HepG2 (cell line): ENCODE data around the gene HEXIM1. TPM values are rescaled to one million over a fixed set of nuclear protein-coding genes. Genes with fewer than 3 reads are reported as not detected.
A peak's percentile ranks its signal among the peaks of the same experiment; 100 is the strongest.

ENCODE experiments used
- ATRX ChIP-seq: sonication (generic); formaldehyde crosslinking; IDR thresholded peaks from 2 replicates; pipeline ENCODE4 v1.4.0; 2020; ENCODE audit warnings: missing genetic modification reagents, borderline replicate concordance
- CREBL2 ChIP-seq: sonication (generic); formaldehyde crosslinking; IDR thresholded peaks from 2 replicates; pipeline ENCODE4 v1.8.1; 2023; ENCODE audit warnings: missing genetic modification reagents, mild to moderate bottlenecking, borderline replicate concordance
- FOXJ3 ChIP-seq: sonication (generic); formaldehyde crosslinking; IDR thresholded peaks from 2 replicates; pipeline ENCODE4 v1.4.0; 2020; ENCODE audit warnings: missing genetic modification reagents, mild to moderate bottlenecking, borderline replicate concordance
- HHEX ChIP-seq: IDR thresholded peaks from 2 replicates; pipeline ENCODE4 v1.6.1; 2016; ENCODE audit warnings: control low read depth
- MAF1 ChIP-seq: sonication (generic); formaldehyde crosslinking; IDR thresholded peaks from 2 replicates; pipeline ENCODE4 v1.5.0; 2020; ENCODE audit warnings: missing genetic modification reagents, borderline replicate concordance
- POLR2AphosphoS2 ChIP-seq: IDR thresholded peaks from 2 replicates; pipeline ENCODE4 v1.6.1; 2011; ENCODE audit warnings: low read depth, low read length, improper control_type of control experiment
- ZNF335 ChIP-seq: sonication (generic); formaldehyde crosslinking; IDR thresholded peaks from 2 replicates; pipeline ENCODE4 v1.4.0; 2020; ENCODE audit warnings: missing genetic modification reagents
- ZNF382 ChIP-seq: sonication (generic); formaldehyde crosslinking; IDR thresholded peaks from 2 replicates; pipeline ENCODE4 v1.5.0; 2020; ENCODE audit warnings: missing genetic modification reagents, mild to moderate bottlenecking, borderline replicate concordance
- ZNF383 ChIP-seq: sonication (generic); formaldehyde crosslinking; IDR thresholded peaks from 2 replicates; pipeline ENCODE4 v1.4.0; 2020; ENCODE audit warnings: missing genetic modification reagents, mild to moderate bottlenecking, borderline replicate concordance
- ZNF737 ChIP-seq: sonication (generic); formaldehyde crosslinking; IDR thresholded peaks from 2 replicates; pipeline ENCODE4 v1.5.0; 2020; ENCODE audit warnings: missing genetic modification reagents, mild to moderate bottlenecking, borderline replicate concordance
- polyA plus RNA-seq, 8 experiments: library from polyadenylated mRNA; depleted of rRNA in 3 of 8; stranded (reverse) in 7 of 8; unstranded in 1 of 8; fragments of >200 nt; fragmentation: Illumina TruSeq in 4 of 8; extraction: Trizol in 4 of 8; gene quantifications; 2 replicates each; pipeline versions ENCODE4 v1.2.1 to v1.2.3, GENCODE V29; 2011 to 2016; ENCODE audit warnings: low read depth in 4 of 8, missing spikeins in 1 of 8, mixed read lengths in 1 of 8; ENCODE audit not compliant: insufficient read depth in 1 of 8
- total RNA-seq, 5 experiments: library from RNA; depleted of rRNA; stranded (reverse); fragments of >200 nt; fragmentation: Illumina TruSeq; extraction: Trizol; gene quantifications; 2 replicates each; pipeline ENCODE4 v1.2.3, GENCODE V29; 2016; ENCODE audit warnings: low read depth in 1 of 5
- TF ChIP-seq, protein P1 (sequence below), 2 experiments: fragments of 450-650 bp in 1 of 2; sonication (generic) in 1 of 2; formaldehyde crosslinking in 1 of 2; IDR thresholded peaks; 2 replicates each; pipeline versions ENCODE4 v1.6.1 to v1.8.0; 2016 to 2022; ENCODE audit warnings: antibody characterized with exemption in 1 of 2, mild to moderate bottlenecking in 1 of 2, missing genetic modification reagents in 1 of 2
- TF ChIP-seq, protein P2 (sequence below): sonication (generic); formaldehyde crosslinking; IDR thresholded peaks from 2 replicates; pipeline ENCODE4 v1.9.0; 2022; ENCODE audit warnings: low read depth, missing genetic modification reagents
- TF ChIP-seq, protein P3 (sequence below): sonication (generic); formaldehyde crosslinking; conservative IDR thresholded peaks from 2 replicates; pipeline ENCODE4 v1.5.0; 2020; ENCODE audit warnings: missing genetic modification reagents

HEXIM1 gene
- total and polyA plus RNA-seq, 2 of the 13 experiments (the other 11 are each of a cell fraction or from before 2014, with no cell fraction given): 10.5 to 16.6 TPM

- TF ChIP-seq, protein P1, sequence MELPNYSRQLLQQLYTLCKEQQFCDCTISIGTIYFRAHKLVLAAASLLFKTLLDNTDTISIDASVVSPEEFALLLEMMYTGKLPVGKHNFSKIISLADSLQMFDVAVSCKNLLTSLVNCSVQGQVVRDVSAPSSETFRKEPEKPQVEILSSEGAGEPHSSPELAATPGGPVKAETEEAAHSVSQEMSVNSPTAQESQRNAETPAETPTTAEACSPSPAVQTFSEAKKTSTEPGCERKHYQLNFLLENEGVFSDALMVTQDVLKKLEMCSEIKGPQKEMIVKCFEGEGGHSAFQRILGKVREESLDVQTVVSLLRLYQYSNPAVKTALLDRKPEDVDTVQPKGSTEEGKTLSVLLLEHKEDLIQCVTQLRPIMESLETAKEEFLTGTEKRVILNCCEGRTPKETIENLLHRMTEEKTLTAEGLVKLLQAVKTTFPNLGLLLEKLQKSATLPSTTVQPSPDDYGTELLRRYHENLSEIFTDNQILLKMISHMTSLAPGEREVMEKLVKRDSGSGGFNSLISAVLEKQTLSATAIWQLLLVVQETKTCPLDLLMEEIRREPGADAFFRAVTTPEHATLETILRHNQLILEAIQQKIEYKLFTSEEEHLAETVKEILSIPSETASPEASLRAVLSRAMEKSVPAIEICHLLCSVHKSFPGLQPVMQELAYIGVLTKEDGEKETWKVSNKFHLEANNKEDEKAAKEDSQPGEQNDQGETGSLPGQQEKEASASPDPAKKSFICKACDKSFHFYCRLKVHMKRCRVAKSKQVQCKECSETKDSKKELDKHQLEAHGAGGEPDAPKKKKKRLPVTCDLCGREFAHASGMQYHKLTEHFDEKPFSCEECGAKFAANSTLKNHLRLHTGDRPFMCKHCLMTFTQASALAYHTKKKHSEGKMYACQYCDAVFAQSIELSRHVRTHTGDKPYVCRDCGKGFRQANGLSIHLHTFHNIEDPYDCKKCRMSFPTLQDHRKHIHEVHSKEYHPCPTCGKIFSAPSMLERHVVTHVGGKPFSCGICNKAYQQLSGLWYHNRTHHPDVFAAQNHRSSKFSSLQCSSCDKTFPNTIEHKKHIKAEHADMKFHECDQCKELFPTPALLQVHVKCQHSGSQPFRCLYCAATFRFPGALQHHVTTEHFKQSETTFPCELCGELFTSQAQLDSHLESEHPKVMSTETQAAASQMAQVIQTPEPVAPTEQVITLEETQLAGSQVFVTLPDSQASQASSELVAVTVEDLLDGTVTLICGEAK (IDR thresholded peaks at IDR 0.05): no peak
- TF ChIP-seq, protein P1 (CRISPR knock-in tag; IDR thresholded peaks at IDR 0.05): peak; percentile 90; the same call in 1 of the 2 replicates
- TF ChIP-seq, protein P2, sequence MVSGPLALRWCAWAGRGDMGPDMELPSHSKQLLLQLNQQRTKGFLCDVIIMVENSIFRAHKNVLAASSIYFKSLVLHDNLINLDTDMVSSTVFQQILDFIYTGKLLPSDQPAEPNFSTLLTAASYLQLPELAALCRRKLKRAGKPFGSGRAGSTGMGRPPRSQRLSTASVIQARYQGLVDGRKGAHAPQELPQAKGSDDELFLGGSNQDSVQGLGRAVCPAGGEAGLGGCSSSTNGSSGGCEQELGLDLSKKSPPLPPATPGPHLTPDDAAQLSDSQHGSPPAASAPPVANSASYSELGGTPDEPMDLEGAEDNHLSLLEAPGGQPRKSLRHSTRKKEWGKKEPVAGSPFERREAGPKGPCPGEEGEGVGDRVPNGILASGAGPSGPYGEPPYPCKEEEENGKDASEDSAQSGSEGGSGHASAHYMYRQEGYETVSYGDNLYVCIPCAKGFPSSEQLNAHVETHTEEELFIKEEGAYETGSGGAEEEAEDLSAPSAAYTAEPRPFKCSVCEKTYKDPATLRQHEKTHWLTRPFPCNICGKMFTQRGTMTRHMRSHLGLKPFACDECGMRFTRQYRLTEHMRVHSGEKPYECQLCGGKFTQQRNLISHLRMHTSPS: peak; percentile 76
- TF ChIP-seq, protein P3, sequence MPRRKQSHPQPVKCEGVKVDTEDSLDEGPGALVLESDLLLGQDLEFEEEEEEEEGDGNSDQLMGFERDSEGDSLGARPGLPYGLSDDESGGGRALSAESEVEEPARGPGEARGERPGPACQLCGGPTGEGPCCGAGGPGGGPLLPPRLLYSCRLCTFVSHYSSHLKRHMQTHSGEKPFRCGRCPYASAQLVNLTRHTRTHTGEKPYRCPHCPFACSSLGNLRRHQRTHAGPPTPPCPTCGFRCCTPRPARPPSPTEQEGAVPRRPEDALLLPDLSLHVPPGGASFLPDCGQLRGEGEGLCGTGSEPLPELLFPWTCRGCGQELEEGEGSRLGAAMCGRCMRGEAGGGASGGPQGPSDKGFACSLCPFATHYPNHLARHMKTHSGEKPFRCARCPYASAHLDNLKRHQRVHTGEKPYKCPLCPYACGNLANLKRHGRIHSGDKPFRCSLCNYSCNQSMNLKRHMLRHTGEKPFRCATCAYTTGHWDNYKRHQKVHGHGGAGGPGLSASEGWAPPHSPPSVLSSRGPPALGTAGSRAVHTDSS (CRISPR knock-in tag): no peak; the same call in 1 of the 2 replicates
- peak; percentile 45; the same call in 1 of the 2 replicates for TF ChIP-seq FOXJ3 (CRISPR knock-in tag)
- TF ChIP-seq ZNF737 (CRISPR knock-in tag): no peak
- no peak for TF ChIP-seq ZNF383 (CRISPR knock-in tag)
- TF ChIP-seq MAF1 (CRISPR knock-in tag): 0 out of 2 replicates have a peak, but pooled peaks have one; percentile 65
- TF ChIP-seq CREBL2 (CRISPR knock-in tag): peak; percentile 91; the same call in 1 of the 2 replicates
- no peak for TF ChIP-seq ATRX (CRISPR knock-in tag)
- peak; percentile 94 for TF ChIP-seq ZNF335 (CRISPR knock-in tag)
- TF ChIP-seq HHEX (CRISPR knock-in tag): peak; percentile 39; the same call in 1 of the 2 replicates
- TF ChIP-seq POLR2AphosphoS2: no peak
- TF ChIP-seq ZNF382 (CRISPR knock-in tag): no peak
These were observed 12.9 kb upstream of the HEXIM1 start, which contains the start of gene ACBD4 (continued) for GRCh38 chr17:45135192-45135977.
